Measurements from ENCODE around the gene ANKS4B.

DNA sequence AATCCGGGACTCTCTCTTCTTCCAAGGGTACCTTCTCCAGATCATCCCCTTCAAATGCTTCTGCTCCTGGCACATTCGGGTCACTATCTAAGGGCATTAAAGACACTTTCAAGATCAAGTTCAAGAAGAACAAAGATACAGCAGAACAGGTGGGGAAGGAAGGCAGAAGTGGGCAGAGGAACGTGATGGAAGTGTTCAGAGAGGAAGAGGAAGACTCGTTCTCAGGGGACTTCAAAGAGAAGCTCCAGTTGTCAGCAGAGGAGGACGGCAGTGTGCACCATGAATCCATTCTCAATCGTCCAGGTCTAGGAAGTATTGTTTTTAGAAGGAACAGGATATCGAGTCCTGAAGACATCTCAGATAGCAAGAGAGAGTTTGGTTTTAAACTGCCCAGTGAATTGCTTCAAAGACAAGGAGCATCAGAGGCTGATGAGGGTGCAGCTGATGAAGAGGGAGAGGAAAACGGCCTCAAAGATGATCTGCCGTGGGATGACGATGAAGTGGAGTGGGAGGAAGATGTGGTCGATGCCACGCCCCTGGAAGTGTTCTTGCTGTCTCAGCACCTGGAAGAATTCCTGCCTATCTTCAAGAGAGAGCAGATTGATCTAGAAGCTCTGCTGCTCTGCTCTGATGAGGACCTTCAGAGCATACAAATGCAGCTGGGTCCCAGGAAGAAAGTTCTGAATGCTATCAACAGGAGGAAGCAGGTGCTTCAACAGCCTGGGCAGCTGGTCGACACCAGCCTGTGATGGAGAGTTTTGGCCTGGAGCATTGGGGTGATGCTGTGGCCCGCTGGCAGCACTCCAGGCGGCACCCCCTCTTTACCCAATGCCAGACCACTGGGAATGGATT lies 16.8 kb downstream of the ANKS4B start:
- TF ChIP-seq, protein P1, sequence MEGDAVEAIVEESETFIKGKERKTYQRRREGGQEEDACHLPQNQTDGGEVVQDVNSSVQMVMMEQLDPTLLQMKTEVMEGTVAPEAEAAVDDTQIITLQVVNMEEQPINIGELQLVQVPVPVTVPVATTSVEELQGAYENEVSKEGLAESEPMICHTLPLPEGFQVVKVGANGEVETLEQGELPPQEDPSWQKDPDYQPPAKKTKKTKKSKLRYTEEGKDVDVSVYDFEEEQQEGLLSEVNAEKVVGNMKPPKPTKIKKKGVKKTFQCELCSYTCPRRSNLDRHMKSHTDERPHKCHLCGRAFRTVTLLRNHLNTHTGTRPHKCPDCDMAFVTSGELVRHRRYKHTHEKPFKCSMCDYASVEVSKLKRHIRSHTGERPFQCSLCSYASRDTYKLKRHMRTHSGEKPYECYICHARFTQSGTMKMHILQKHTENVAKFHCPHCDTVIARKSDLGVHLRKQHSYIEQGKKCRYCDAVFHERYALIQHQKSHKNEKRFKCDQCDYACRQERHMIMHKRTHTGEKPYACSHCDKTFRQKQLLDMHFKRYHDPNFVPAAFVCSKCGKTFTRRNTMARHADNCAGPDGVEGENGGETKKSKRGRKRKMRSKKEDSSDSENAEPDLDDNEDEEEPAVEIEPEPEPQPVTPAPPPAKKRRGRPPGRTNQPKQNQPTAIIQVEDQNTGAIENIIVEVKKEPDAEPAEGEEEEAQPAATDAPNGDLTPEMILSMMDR (IDR thresholded peaks at IDR 0.05; ENCODE audit: poor library complexity, severe bottlenecking): no peak
- TF ChIP-seq EP300 (conservative IDR thresholded peaks at IDR 0.05; ENCODE audit: poor library complexity, severe bottlenecking) (no peak), SMC3 (conservative IDR thresholded peaks at IDR 0.05; ENCODE audit: poor library complexity) (no peak), MXI1 (conservative IDR thresholded peaks at IDR 0.05; ENCODE audit: poor library complexity, severe bottlenecking) (no peak), EZH2 (IDR thresholded peaks at IDR 0.05; ENCODE audit: borderline replicate concordance, insufficient read depth, low read length, poor library complexity, severe bottlenecking) (no peak), TAF1 (IDR thresholded peaks at IDR 0.05; ENCODE audit: low read depth) (no peak), POLR2AphosphoS5 (IDR thresholded peaks at IDR 0.05) (no peak)
- TF ChIP-seq, protein P2, sequence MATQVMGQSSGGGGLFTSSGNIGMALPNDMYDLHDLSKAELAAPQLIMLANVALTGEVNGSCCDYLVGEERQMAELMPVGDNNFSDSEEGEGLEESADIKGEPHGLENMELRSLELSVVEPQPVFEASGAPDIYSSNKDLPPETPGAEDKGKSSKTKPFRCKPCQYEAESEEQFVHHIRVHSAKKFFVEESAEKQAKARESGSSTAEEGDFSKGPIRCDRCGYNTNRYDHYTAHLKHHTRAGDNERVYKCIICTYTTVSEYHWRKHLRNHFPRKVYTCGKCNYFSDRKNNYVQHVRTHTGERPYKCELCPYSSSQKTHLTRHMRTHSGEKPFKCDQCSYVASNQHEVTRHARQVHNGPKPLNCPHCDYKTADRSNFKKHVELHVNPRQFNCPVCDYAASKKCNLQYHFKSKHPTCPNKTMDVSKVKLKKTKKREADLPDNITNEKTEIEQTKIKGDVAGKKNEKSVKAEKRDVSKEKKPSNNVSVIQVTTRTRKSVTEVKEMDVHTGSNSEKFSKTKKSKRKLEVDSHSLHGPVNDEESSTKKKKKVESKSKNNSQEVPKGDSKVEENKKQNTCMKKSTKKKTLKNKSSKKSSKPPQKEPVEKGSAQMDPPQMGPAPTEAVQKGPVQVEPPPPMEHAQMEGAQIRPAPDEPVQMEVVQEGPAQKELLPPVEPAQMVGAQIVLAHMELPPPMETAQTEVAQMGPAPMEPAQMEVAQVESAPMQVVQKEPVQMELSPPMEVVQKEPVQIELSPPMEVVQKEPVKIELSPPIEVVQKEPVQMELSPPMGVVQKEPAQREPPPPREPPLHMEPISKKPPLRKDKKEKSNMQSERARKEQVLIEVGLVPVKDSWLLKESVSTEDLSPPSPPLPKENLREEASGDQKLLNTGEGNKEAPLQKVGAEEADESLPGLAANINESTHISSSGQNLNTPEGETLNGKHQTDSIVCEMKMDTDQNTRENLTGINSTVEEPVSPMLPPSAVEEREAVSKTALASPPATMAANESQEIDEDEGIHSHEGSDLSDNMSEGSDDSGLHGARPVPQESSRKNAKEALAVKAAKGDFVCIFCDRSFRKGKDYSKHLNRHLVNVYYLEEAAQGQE (IDR thresholded peaks at IDR 0.05; ENCODE audit: borderline replicate concordance): no peak
